Measurements from ENCODE around the gene TC2N. TPM values are rescaled to one million over a fixed set of nuclear protein-coding genes. Genes with fewer than 3 reads are reported as not detected.

Gene TC2N
- total RNA-seq, 1 experiment from 2014 or later: 16.4 TPM

DNA sequence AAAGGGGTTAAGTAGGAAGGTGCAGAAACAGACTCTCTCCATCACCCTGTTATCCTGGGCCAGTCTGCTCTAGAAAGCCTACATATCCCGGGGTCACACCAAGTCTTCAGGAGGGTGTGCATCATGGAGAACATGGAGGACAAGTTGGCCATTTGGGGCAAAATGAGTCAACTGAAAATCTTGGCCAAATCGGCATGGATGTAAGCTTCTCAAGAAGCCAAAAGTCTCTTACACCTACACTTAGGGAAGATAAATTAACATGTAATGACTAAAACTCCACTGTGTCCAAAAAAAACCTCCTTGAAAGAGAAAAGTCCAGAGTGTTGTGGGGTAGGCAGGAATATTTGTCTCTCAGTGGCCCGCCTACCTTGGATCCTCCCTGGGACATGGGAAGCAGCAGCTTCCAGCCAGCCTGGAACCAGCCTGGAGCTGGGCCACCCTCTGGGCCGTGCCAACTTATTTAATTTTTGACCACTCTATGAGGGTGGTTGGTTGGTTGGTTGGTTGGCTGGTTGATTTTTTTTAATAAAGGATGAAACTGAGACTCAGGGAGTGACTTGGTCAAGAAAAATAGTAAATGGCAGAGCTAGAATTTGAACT lies 17.9 kb upstream of the TC2N start:
- no peak overlapping the region for H3K27ac ChIP-seq (ENCODE audit: insufficient read length, low read depth, low read length)
- WGBS (ENCODE audit: extremely low coverage, insufficient read length, low lambda C conversion rate): no CpG with 5 or more reads among the region's 4 CpGs
- DNase-seq: no peak

More for the DNA sequence above, 17.9 kb upstream of the TC2N start:
- Histone ChIP-seq H4K8ac (replicated peaks; ENCODE audit: insufficient read length, low read depth, low read length) (no peak overlapping the region), H3K4me2 (ENCODE audit: insufficient read depth, insufficient read length, low read length) (no peak overlapping the region), H3K4ac (ENCODE audit: low read depth, low read length) (no peak overlapping the region), H3K9ac (ENCODE audit: extremely low read depth, insufficient read length, low read length) (no peak overlapping the region), H3K14ac (ENCODE audit: insufficient read depth, low read length) (no peak overlapping the region), H2BK120ac (ENCODE audit: low read depth, low read length, poor library complexity, severe bottlenecking) (no peak overlapping the region), H3K27me3 (ENCODE audit: insufficient read depth, low read length) (no peaks in the 10 kb centered on the region), H4K5ac (ENCODE audit: insufficient read length, low read depth, low read length) (no peak overlapping the region), H2BK5ac (ENCODE audit: insufficient read length, low read length) (no peak overlapping the region), H3K23ac (ENCODE audit: insufficient read length, low read depth, low read length) (no peak overlapping the region), H2BK12ac (ENCODE audit: insufficient read length, low read depth, low read length) (no peak overlapping the region), H3K9me3 (ENCODE audit: control insufficient read depth, low read depth, low read length) (no peaks in the 10 kb centered on the region), H2BK15ac (ENCODE audit: low read depth, low read length) (no peak overlapping the region), H3K79me2 (ENCODE audit: insufficient read depth, low read length) (no peaks in the 10 kb centered on the region), H2BK20ac (ENCODE audit: low read depth, low read length, poor library complexity, severe bottlenecking) (no peak overlapping the region), H3K56ac (ENCODE audit: insufficient read length, low read depth, low read length) (no peak overlapping the region), H3K23me2 (ENCODE audit: insufficient read length, low read depth, low read length, poor library complexity, severe bottlenecking) (no peaks in the 10 kb centered on the region), H3T11ph (ENCODE audit: low read length) (no peak overlapping the region), H4K20me1 (ENCODE audit: control insufficient read depth, insufficient read depth, insufficient read length) (no peaks in the 10 kb centered on the region), H3K18ac (ENCODE audit: insufficient read length, low read depth, low read length) (no peak overlapping the region), H3K79me1 (ENCODE audit: insufficient read depth, low read depth, low read length, poor library complexity, severe bottlenecking) (no peaks in the 10 kb centered on the region), H2AFZ (ENCODE audit: low read length) (no peak overlapping the region), H4K91ac (ENCODE audit: insufficient read length, low read depth, low read length) (no peak overlapping the region), H2AK5ac (ENCODE audit: insufficient read length, low read length) (no peak overlapping the region), H3K4me1 (ENCODE audit: insufficient read depth, low read length) (no peaks in the 10 kb centered on the region)
- peaks cover 3 to 4% of the 10 kb centered on the region in 2 experiments; a peak in 3 of 4 replicates for H3K4me1 Mint-ChIP-seq
- no peaks in the 10 kb centered on the region; the same call in 1 of the 2 replicates for H3K27me3 Mint-ChIP-seq (ENCODE audit: low read depth)
- TF ChIP-seq, protein P1, sequence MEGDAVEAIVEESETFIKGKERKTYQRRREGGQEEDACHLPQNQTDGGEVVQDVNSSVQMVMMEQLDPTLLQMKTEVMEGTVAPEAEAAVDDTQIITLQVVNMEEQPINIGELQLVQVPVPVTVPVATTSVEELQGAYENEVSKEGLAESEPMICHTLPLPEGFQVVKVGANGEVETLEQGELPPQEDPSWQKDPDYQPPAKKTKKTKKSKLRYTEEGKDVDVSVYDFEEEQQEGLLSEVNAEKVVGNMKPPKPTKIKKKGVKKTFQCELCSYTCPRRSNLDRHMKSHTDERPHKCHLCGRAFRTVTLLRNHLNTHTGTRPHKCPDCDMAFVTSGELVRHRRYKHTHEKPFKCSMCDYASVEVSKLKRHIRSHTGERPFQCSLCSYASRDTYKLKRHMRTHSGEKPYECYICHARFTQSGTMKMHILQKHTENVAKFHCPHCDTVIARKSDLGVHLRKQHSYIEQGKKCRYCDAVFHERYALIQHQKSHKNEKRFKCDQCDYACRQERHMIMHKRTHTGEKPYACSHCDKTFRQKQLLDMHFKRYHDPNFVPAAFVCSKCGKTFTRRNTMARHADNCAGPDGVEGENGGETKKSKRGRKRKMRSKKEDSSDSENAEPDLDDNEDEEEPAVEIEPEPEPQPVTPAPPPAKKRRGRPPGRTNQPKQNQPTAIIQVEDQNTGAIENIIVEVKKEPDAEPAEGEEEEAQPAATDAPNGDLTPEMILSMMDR (conservative IDR thresholded peaks at IDR 0.05): no peak
- no peak overlapping the region for H3K27ac Mint-ChIP-seq
- no peaks in the 10 kb centered on the region for H3K9me3 Mint-ChIP-seq
- no peak overlapping the region for H3K4me3 Mint-ChIP-seq
- H3K36me3 Mint-ChIP-seq (ENCODE audit: insufficient read depth in 1 of 3, low read depth in 3 of 3): no peaks in the 10 kb centered on the region
